SU-DHL-6 (cell line): ENCODE measurements around the gene ZFHX3.

ENCODE experiments used
- CTCF ChIP-seq: fragments of 200-600 bp; sonication (generic); IDR thresholded peaks from one replicate; pipeline ENCODE4 v1.5.1; 2017; ENCODE audit warnings: antibody characterized with exemption, mild to moderate bottlenecking, low read length, moderate library complexity; ENCODE audit not compliant: insufficient read depth, poor library complexity, severe bottlenecking
- EZH2phosphoT487 ChIP-seq: fragments of 200-600 bp; sonication (generic), shearing (Covaris generic); conservative IDR thresholded peaks from 2 replicates; pipeline ENCODE4 v1.6.1; 2018; ENCODE audit warnings: mild to moderate bottlenecking, antibody characterized with exemption, low read length, moderate library complexity, mixed read lengths

DNA sequence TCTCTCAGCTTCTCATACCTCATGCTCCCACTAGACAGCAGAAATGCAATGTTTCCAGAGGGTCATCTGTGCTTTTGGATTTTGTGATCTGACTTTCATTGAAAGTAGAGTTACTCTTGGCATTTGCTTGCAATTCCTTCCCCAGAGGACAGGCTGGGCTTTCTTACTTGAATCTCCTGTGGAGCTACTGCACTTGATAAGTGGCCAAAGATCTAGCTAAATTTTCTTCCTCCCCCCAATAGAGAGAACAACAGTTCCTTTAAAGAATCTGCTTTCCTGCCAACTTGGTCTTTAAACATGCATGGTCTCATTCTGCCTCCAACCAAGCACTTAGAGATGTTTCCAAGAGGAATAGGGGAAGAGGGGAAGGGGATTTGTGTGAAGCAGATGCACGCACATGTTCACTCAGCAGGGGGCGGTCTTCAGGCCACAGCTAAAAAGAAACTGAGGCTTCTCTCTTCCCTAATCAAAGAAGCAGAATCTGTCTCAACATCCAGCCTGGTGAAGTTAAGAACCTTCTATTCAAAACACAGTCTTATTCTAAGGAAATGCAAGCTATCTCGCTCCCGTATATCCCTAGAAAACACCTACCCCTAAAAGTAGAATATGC lies 229.6 kb downstream of the ZFHX3 start:
- TF ChIP-seq CTCF (no peak), EZH2phosphoT487 (no peak)
